ENCODE measurements around the gene HDAC4. TPM values are rescaled to one million over a fixed set of nuclear protein-coding genes. Genes with fewer than 3 reads are reported as not detected.

Gene HDAC4
- polyA plus RNA-seq, 6 donors from 2014 or later = 1.5 to 6.8 (median 2.8) TPM; not detected in 1

GRCh38 chr2:239349453-239350135 is 51.2 kb downstream of the HDAC4 start:
- peaks cover 0 to 7% (median 2%) of the 10 kb centered on the region in 7 donors for H3K9me3 Mint-ChIP-seq
- H3K4me1 Mint-ChIP-seq = peaks cover 0 to 8% (median 0%) of the 10 kb centered on the region in 3 donors
- no peaks in the 10 kb centered on the region for H3K27me3 Mint-ChIP-seq
- H3K4me3 Mint-ChIP-seq = no peak overlapping the region
- no peak for ATAC-seq (ENCODE audit: low read depth in 2 of 2)
- peak overlapping the region in 1 of 6 donors; percentile 80 for H3K27ac Mint-ChIP-seq
- DNase-seq = no peak
- peaks cover 12 to 15% of the 10 kb centered on the region in 2 donors for H3K36me3 Mint-ChIP-seq

GRCh38 chr2:239348563-239349452 is 52.0 kb downstream of the HDAC4 start:
- Mint-ChIP-seq H3K4me3 (no peak overlapping the region), H3K27me3 (no peaks in the 10 kb centered on the region), H3K27ac (peak overlapping the region in 1 of 6 donors; percentile 80), H3K36me3 (peaks cover 12 to 22% of the 10 kb centered on the region in 2 donors), H3K4me1 (peaks cover 0 to 8% (median 0%) of the 10 kb centered on the region in 3 donors), H3K9me3 (peaks cover 0 to under 1% (median 0%) of the 10 kb centered on the region in 7 donors)
- no peak for DNase-seq
- no peak for ATAC-seq (ENCODE audit: low read depth in 2 of 2)

DNA sequence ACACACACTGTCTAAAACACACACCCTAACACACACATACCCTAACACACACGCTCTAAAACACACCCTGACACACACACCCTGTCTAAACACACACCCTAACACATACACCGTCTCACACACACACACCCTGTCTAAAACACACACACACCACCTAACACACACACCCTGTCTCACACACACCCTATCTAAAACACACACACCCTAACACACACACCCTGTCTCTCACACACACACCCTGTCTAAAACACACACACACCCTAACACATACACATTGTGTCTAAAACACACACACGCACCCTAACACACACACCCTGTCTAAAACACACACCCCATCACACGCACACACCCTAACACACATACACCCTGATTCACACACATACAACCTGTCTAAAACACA is 54.1 kb downstream of the HDAC4 start:
- DNase-seq = no peak
- Mint-ChIP-seq H3K27me3 (no peaks in the 10 kb centered on the region), H3K36me3 (peaks cover 7 to 21% of the 10 kb centered on the region in 2 donors), H3K27ac (no peak overlapping the region), H3K9me3 (peaks cover 0 to 8% (median 1%) of the 10 kb centered on the region in 7 donors), H3K4me3 (no peak overlapping the region), H3K4me1 (peaks cover 0 to 8% (median 3%) of the 10 kb centered on the region in 3 donors)
- no peak for ATAC-seq (ENCODE audit: low read depth in 2 of 2)

GRCh38 chr2:239345251-239345650 is 55.6 kb downstream of the HDAC4 start:
- no peak for DNase-seq
- H3K4me1 Mint-ChIP-seq = peaks cover 10 to 15% (median 14%) of the 10 kb centered on the region in 3 donors
- H3K27ac Mint-ChIP-seq = no peak overlapping the region
- H3K9me3 Mint-ChIP-seq = peaks cover 0 to 9% (median 1%) of the 10 kb centered on the region in 7 donors
- H3K4me3 Mint-ChIP-seq = no peak overlapping the region
- ATAC-seq (ENCODE audit: low read depth in 2 of 2) = no peak
- H3K36me3 Mint-ChIP-seq = peaks cover 5 to 19% of the 10 kb centered on the region in 2 donors
- H3K27me3 Mint-ChIP-seq = no peaks in the 10 kb centered on the region

DNA sequence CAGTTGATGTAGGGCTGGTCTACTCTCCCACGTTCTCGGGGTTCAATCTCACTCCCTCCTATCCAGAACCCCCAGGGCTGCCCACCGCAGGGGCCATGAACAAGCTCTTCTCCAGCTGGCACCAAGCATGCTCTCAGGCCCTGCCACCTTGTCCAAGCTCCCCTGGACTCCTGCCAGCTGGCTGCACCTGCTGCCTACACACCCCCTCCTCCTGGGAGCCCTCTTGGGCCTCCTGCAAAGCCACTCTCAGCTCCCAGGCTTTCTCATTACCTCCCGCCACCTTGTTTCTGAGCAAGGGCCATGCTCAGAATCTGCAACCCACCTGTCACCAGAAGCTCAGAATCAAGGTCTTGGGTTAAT is 56.0 kb downstream of the HDAC4 start:
- no peak overlapping the region for H3K27ac Mint-ChIP-seq

GRCh38 chr2:239343946-239344856 is 56.6 kb downstream of the HDAC4 start:
- peak overlapping the region in 4 of 6 donors; percentile 27 to 67 (median 46) for H3K27ac Mint-ChIP-seq
- no peak overlapping the region for H3K4me3 Mint-ChIP-seq
- DNase-seq = no peak
- peaks cover 0 to 8% (median 0%) of the 10 kb centered on the region in 3 donors for H3K27me3 Mint-ChIP-seq
- peaks cover 20 to 26% (median 21%) of the 10 kb centered on the region in 3 donors for H3K4me1 Mint-ChIP-seq
- peaks cover 0 to 9% (median 1%) of the 10 kb centered on the region in 7 donors for H3K9me3 Mint-ChIP-seq
- no peak for ATAC-seq (ENCODE audit: low read depth in 2 of 2)
- H3K36me3 Mint-ChIP-seq = peaks cover 5 to 19% of the 10 kb centered on the region in 2 donors

More for the DNA sequence above, 56.0 kb downstream of the HDAC4 start:
- H3K4me3 Mint-ChIP-seq = no peak overlapping the region
- H3K4me1 Mint-ChIP-seq = peaks cover 14 to 20% (median 18%) of the 10 kb centered on the region in 3 donors
- H3K36me3 Mint-ChIP-seq = peaks cover 5 to 19% of the 10 kb centered on the region in 2 donors
- ATAC-seq (ENCODE audit: low read depth in 2 of 2) = no peak
- DNase-seq = no peak
- H3K27me3 Mint-ChIP-seq = peaks cover 0 to 4% (median 0%) of the 10 kb centered on the region in 3 donors
- H3K9me3 Mint-ChIP-seq = peaks cover 0 to 9% (median 1%) of the 10 kb centered on the region in 7 donors

DNA sequence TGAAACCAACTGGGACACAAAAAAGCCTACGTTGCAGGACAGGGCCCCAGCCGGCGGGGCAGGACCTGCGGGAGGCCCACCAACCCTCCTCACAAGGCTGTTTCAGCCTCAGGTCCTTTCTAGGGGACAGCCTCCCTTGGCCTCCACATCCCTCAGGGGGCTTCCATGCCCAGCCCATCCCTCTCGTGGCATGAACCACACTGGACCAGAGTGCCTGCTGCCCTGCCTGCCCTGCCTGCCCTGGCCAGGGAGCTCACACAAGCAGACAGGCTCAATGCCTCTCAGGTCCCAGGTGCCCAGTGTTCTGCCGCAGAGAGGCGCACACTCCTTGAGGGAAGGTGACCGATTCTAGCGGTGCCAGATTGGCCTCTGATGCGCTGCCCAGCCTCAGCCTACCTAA is 57.4 kb downstream of the HDAC4 start:
- H3K4me3 Mint-ChIP-seq = no peak overlapping the region
- H3K27ac Mint-ChIP-seq = no peak overlapping the region

DNA sequence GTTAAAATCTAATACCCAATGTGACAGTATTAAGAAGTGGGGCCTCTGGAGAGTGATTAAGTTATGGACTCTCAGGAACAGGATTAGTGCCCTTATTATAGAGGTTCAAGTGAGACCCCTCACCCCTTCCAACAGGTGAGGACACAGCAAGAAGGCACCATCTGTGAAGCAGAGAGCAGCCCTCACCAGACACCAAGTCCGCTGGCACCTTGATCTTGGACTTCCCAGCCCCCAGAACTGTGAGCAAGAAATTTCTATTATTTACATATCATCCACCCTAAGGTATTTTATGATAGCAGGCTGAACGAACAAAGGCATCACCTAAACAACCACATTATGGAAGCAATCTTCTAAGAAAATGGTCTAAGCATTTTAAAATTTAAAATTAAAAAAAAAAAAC is 59.0 kb downstream of the HDAC4 start:
- Mint-ChIP-seq H3K27me3 (peaks cover 0 to 8% (median 0%) of the 10 kb centered on the region in 3 donors), H3K36me3 (peaks cover 5 to 22% of the 10 kb centered on the region in 2 donors), H3K4me1 (peaks cover 22 to 42% (median 34%) of the 10 kb centered on the region in 3 donors), H3K9me3 (peaks cover 0 to 9% (median 1%) of the 10 kb centered on the region in 7 donors), H3K4me3 (no peak overlapping the region), H3K27ac (no peak overlapping the region)
- no peak for ATAC-seq (ENCODE audit: low read depth in 2 of 2)
- no peak for DNase-seq

More for the DNA sequence above, 57.4 kb downstream of the HDAC4 start:
- Mint-ChIP-seq H3K9me3 (peaks cover 0 to 9% (median 1%) of the 10 kb centered on the region in 7 donors), H3K4me1 (peaks cover 22 to 30% (median 28%) of the 10 kb centered on the region in 3 donors), H3K27me3 (peaks cover 0 to 8% (median 0%) of the 10 kb centered on the region in 3 donors), H3K36me3 (peaks cover 5 to 19% of the 10 kb centered on the region in 2 donors)
- ATAC-seq (ENCODE audit: low read depth in 2 of 2) (no peak), DNase-seq (no peak)

GRCh38 chr2:239341146-239341732 is 59.6 kb downstream of the HDAC4 start:
- H3K27ac Mint-ChIP-seq = peak overlapping the region in 4 of 6 donors; percentile 8 to 34 (median 20)
- H3K27me3 Mint-ChIP-seq = peaks cover 0 to 8% (median 0%) of the 10 kb centered on the region in 3 donors
- H3K4me1 Mint-ChIP-seq = peaks cover 22 to 47% (median 34%) of the 10 kb centered on the region in 3 donors
- H3K36me3 Mint-ChIP-seq = peaks cover 5 to 24% of the 10 kb centered on the region in 2 donors
- peaks cover 0 to 9% (median 1%) of the 10 kb centered on the region in 7 donors for H3K9me3 Mint-ChIP-seq
- DNase-seq (no peak), ATAC-seq (ENCODE audit: low read depth in 2 of 2) (no peak)
- H3K4me3 Mint-ChIP-seq = no peak overlapping the region

DNA sequence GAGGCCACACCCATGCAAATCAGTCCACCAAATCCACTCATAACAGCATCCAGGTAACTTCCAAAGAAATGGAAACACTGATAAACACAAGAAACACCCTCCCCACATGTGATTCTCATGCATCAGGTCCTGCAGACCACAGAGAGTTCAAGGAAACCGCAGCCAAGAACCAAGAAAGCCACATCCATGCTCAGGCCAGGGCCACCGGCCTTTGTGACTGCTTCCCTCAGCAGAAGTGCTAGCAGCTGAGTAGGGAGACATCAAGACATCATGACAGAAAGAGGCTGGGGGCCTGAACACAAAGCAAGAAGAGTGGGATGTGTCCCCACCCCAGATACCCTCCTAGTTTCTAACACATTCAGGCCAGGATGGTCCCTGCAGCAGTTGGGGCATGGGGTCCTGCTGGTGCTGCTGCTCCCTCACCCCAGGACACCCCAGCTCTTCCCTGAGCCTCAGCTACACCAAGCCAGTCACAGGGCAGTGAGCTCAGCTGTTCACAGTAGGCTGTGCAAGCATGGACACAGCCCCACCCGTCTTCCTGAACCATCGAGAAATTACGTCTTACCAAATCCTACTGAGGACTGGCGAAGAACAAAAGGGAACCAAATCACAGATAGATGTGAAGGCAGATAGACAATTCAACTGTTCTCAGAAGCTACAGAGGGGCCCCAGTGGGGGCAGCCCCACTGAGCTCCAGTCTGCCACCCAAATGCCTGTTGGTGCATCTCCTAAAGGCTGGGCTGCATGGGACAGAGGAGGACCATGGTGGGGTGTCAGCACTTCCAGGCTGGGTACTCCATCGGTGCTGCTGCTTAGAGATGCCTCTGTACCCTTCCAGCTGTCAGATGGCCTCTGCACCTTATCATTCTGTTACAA is 60.9 kb downstream of the HDAC4 start:
- H3K36me3 Mint-ChIP-seq = peaks cover 5 to 24% of the 10 kb centered on the region in 2 donors
- H3K9me3 Mint-ChIP-seq = peaks cover 0 to 9% (median 1%) of the 10 kb centered on the region in 7 donors
- DNase-seq (no peak), ATAC-seq (ENCODE audit: low read depth in 2 of 2) (peak; percentile 72 to 84)
- H3K4me3 Mint-ChIP-seq = peak overlapping the region in 4 of 8 donors; percentile 10 to 48 (median 32)
- peaks cover 0 to 8% (median 0%) of the 10 kb centered on the region in 3 donors for H3K27me3 Mint-ChIP-seq
- H3K4me1 Mint-ChIP-seq = peaks cover 22 to 47% (median 34%) of the 10 kb centered on the region in 3 donors
- peak overlapping the region; percentile 4 to 86 (median 60) for H3K27ac Mint-ChIP-seq

- Mint-ChIP-seq H3K4me1 (peaks cover 22 to 47% (median 34%) of the 10 kb centered on the region in 3 donors), H3K27me3 (peaks cover 0 to 8% (median 0%) of the 10 kb centered on the region in 3 donors), H3K36me3 (peaks cover 5 to 21% of the 10 kb centered on the region in 2 donors), H3K4me3 (peak overlapping the region in 2 of 8 donors; percentile 32 to 48), H3K9me3 (peaks cover 0 to 9% (median 1%) of the 10 kb centered on the region in 7 donors), H3K27ac (peak overlapping the region in 5 of 6 donors; percentile 20 to 86 (median 62))
- ATAC-seq (ENCODE audit: low read depth in 2 of 2) (no peak), DNase-seq (no peak)
Measured at GRCh38 chr2:239339241-239339640, 61.6 kb downstream of the HDAC4 start.
